Stomach (tissue), 9 donors: ENCODE results near the gene VEGFA. TPM values are rescaled to one million over a fixed set of nuclear protein-coding genes. Genes with fewer than 3 reads are reported as not detected.

Experiments used
- DNase-seq, 2 donors: peaks; one replicate each; pipeline versions ENCODE4 v3.0.0 to v3.0.0-alpha.2; 2013 to 2019
- H3K27ac ChIP-seq, 5 donors: fragments of 200-600 bp in 4 of 5; sonication (generic) in 4 of 5; one replicate each; pipeline ENCODE4 v1.5.1; 2013 to 2019; ENCODE audit warnings: mild to moderate bottlenecking in 1 of 5, moderate library complexity in 1 of 5
- H3K27me3 ChIP-seq, 3 donors: fragments of 200-600 bp; sonication (generic); one replicate each; pipeline ENCODE4 v1.5.1; 2017 to 2019; ENCODE audit warnings: mixed run types in 1 of 3
- H3K36me3 ChIP-seq, 4 donors: fragments of 200-600 bp; sonication (generic); 1 replicate in 3 of 4; 2 replicates in 1 of 4; pipeline ENCODE4 v1.5.1; 2016 to 2019
- H3K4me1 ChIP-seq, 4 donors: fragments of 200-600 bp; sonication (generic); one replicate each; pipeline ENCODE4 v1.5.1; 2016 to 2019
- H3K4me3 ChIP-seq, 4 donors: fragments of 200-600 bp; sonication (generic) in 3 of 4; one replicate each; pipeline ENCODE4 v1.5.1; 2016 to 2019; ENCODE audit warnings: mild to moderate bottlenecking in 1 of 4
- H3K9me3 ChIP-seq, 4 donors: fragments of 200-600 bp; sonication (generic); one replicate each; pipeline ENCODE4 v1.5.1; 2016 to 2019
- CTCF ChIP-seq, 7 experiments: fragments of 450-650 bp in 4 of 7; fragments of 200-600 bp in 3 of 7; sonication (generic) in 3 of 7; IDR thresholded peaks; one replicate each; pipeline ENCODE4 v1.5.1; 2016 to 2019; ENCODE audit warnings: antibody characterized with exemption in 7 of 7, control low read depth in 2 of 7, mild to moderate bottlenecking in 1 of 7
- EP300 ChIP-seq: sonication (generic); formaldehyde crosslinking; IDR thresholded peaks from one replicate; pipeline ENCODE4 v1.6.1; 2017; ENCODE audit warnings: antibody characterized with exemption
- POLR2A ChIP-seq, 4 donors: fragments of 450-650 bp; IDR thresholded peaks; one replicate each; pipeline ENCODE4 v1.6.1; 2016; ENCODE audit warnings: antibody characterized with exemption in 4 of 4, control low read depth in 2 of 4, mild to moderate bottlenecking in 1 of 4, moderate library complexity in 1 of 4
- POLR2AphosphoS5 ChIP-seq, 3 donors: sonication (generic); formaldehyde crosslinking; IDR thresholded peaks; one replicate each; pipeline ENCODE4 v1.6.1; 2016; ENCODE audit warnings: antibody characterized with exemption in 3 of 3
- WGBS, 5 donors: extraction: QIAGEN DNeasy Blood & Tissue Kit in 3 of 5; methylation state at CpG; one replicate each; pipeline versions ENCODE4 v1.1.5 to v1.1.7; 2013 to 2018; 5-methylcytosine and 5-hydroxymethylcytosine counted together
- intact Hi-C: fragments of 100-400 bp; cut with DNase I; formaldehyde crosslinking; loops from one replicate; pipeline ENCODE4 v1.15.1; 2023; ENCODE audit warnings: low total_unique reads
- polyA plus RNA-seq, 3 donors: library from polyadenylated mRNA; stranded (reverse); fragments of 200-250 nt; gene quantifications; one replicate each; pipeline ENCODE4 v1.2.3, GENCODE V29; 2013
- total RNA-seq, 5 donors: library from RNA; depleted of rRNA; stranded (reverse); fragments of >200 nt; gene quantifications; one replicate each; pipeline versions ENCODE4 v1.1.0 to v1.2.3, GENCODE V29; 2014 to 2016
- donor health status: healthy with polysubstance abuse.
- donor health status: Bipolar disorder and iron deficiency.
- donor health status: healthy.

The VEGFA gene
- total and polyA plus RNA-seq, 8 donors: 28.6 to 438 (median 235) TPM

- TF ChIP-seq EP300 (no peak), CTCF (IDR thresholded peaks at IDR 0.05) (no peak), POLR2A (IDR thresholded peaks at IDR 0.05) (no peak), POLR2AphosphoS5 (IDR thresholded peaks at IDR 0.05) (no peak)
- Histone ChIP-seq H3K9me3 (peaks cover 0 to 20% (median 5%) of the 10 kb centered on the region in 4 donors), H3K36me3 (no peaks in the 10 kb centered on the region), H3K4me1 (peaks cover 0 to 4% (median 2%) of the 10 kb centered on the region in 4 donors), H3K27me3 (no peaks in the 10 kb centered on the region), H3K4me3 (no peak overlapping the region), H3K27ac (no peak overlapping the region)
- no peak for DNase-seq
- intact Hi-C loops: no loop called here
Measured at GRCh38 chr6:43730634-43731033, 39.4 kb upstream of the VEGFA start.

GRCh38 chr6:43733471-43734293, 36.3 kb upstream of the VEGFA start:
- intact Hi-C loops: no loop called here
- TF ChIP-seq POLR2A (IDR thresholded peaks at IDR 0.05) (no peak), EP300 (no peak), CTCF (IDR thresholded peaks at IDR 0.05) (no peak), POLR2AphosphoS5 (IDR thresholded peaks at IDR 0.05) (no peak)
- H3K4me1 ChIP-seq: peaks cover 0 to 7% (median 2%) of the 10 kb centered on the region in 4 donors
- no peaks in the 10 kb centered on the region for H3K27me3 ChIP-seq
- WGBS, 5 donors: 56 to 62% (median 59%) methylated on average over 10 of the region's 10 CpGs
- H3K4me3 ChIP-seq: no peak overlapping the region
- peak; percentile 10 to 47 for DNase-seq
- no peak overlapping the region for H3K27ac ChIP-seq
- no peaks in the 10 kb centered on the region for H3K36me3 ChIP-seq
- peaks cover 0 to 20% (median 5%) of the 10 kb centered on the region in 4 donors for H3K9me3 ChIP-seq

GRCh38 chr6:43734294-43734665, 35.7 kb upstream of the VEGFA start:
- Histone ChIP-seq H3K27ac (no peak overlapping the region), H3K4me1 (peaks cover 0 to 7% (median 2%) of the 10 kb centered on the region in 4 donors), H3K9me3 (peaks cover 0 to 20% (median 5%) of the 10 kb centered on the region in 4 donors), H3K36me3 (no peaks in the 10 kb centered on the region), H3K27me3 (no peaks in the 10 kb centered on the region), H3K4me3 (no peak overlapping the region)
- TF ChIP-seq POLR2AphosphoS5 (IDR thresholded peaks at IDR 0.05): no peak
- peak in 1 of 2 donors; percentile 5 for DNase-seq
- intact Hi-C loops: no loop called here
- WGBS, 5 donors: 70 to 97% (median 90%) methylated on average over 2 to 3 of the region's 3 CpGs

GRCh38 chr6:43735642-43736199, 34.3 kb upstream of the VEGFA start:
- no peak for DNase-seq
- Histone ChIP-seq H3K36me3 (no peaks in the 10 kb centered on the region), H3K9me3 (peaks cover 0 to 10% (median 0%) of the 10 kb centered on the region in 4 donors), H3K4me3 (no peak overlapping the region), H3K27me3 (no peaks in the 10 kb centered on the region), H3K27ac (no peak overlapping the region), H3K4me1 (peaks cover 0 to 7% (median 2%) of the 10 kb centered on the region in 4 donors)
- intact Hi-C loops: no loop called here
- TF ChIP-seq EP300 (no peak), POLR2AphosphoS5 (IDR thresholded peaks at IDR 0.05) (no peak), CTCF (IDR thresholded peaks at IDR 0.05) (no peak), POLR2A (IDR thresholded peaks at IDR 0.05) (no peak)
- WGBS, 5 donors: 86 to 100% (median 93%) methylated on average over 2 of the region's 2 CpGs
